ENCODE results near the gene MELTF. TPM values are rescaled to one million over a fixed set of nuclear protein-coding genes. Genes with fewer than 3 reads are reported as not detected.
A peak's percentile ranks its signal among the peaks of the same experiment; 100 is the strongest.

The MELTF gene
- total and polyA plus RNA-seq, 9 of the 15 experiments (the other 6 are each of a cell fraction or from before 2014, with no cell fraction given): 0.35 to 10.5 (median 4.5) TPM

DNA sequence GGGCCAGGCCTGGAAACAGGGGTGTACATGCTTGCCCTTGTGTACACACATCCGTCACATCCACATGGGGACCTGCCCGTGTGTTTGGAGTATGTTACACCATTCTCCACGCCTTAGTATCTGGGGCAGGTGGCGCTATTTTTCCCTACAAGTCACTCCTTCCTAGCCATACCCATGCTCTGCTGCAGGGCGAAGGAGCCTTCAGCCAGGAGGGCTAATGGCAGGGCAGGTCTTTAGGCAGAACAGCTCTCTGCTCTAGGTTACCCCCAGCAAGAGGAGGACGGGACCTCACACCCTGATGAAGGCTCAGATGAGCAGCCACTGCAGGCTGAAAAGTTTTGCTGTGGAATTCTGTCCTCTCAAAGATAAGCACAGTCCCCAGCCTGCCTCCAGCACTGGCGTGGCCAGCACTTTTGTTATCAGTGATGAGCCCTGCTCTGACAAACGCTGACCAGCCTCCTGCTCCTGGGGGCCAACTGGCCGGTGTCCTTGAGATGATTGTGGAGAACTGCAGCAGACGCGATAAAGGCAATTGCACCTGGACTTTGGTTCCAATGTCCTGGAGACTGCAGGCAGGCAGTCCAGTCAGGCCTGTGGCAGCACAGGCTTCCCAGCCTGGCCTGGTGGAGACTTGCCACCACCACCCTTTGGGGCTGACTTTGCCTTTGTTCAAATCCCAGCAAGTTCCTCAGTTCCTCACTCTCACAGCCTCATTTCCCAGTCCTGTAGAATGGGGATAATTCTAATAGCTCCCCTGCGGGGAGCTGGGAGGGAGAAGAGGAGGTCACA is 41.2 kb downstream of the MELTF start (continued):
- no peak for TF ChIP-seq ZC3H11A (IDR thresholded peaks at IDR 0.05; ENCODE audit: low read depth, low read length)
- TF ChIP-seq ZNF3 (CRISPR knock-in tag; IDR thresholded peaks at IDR 0.05): no peak
- peak; percentile 88 for TF ChIP-seq MTA3 (IDR thresholded peaks at IDR 0.05; ENCODE audit: borderline replicate concordance)
- TF ChIP-seq, protein P1, sequence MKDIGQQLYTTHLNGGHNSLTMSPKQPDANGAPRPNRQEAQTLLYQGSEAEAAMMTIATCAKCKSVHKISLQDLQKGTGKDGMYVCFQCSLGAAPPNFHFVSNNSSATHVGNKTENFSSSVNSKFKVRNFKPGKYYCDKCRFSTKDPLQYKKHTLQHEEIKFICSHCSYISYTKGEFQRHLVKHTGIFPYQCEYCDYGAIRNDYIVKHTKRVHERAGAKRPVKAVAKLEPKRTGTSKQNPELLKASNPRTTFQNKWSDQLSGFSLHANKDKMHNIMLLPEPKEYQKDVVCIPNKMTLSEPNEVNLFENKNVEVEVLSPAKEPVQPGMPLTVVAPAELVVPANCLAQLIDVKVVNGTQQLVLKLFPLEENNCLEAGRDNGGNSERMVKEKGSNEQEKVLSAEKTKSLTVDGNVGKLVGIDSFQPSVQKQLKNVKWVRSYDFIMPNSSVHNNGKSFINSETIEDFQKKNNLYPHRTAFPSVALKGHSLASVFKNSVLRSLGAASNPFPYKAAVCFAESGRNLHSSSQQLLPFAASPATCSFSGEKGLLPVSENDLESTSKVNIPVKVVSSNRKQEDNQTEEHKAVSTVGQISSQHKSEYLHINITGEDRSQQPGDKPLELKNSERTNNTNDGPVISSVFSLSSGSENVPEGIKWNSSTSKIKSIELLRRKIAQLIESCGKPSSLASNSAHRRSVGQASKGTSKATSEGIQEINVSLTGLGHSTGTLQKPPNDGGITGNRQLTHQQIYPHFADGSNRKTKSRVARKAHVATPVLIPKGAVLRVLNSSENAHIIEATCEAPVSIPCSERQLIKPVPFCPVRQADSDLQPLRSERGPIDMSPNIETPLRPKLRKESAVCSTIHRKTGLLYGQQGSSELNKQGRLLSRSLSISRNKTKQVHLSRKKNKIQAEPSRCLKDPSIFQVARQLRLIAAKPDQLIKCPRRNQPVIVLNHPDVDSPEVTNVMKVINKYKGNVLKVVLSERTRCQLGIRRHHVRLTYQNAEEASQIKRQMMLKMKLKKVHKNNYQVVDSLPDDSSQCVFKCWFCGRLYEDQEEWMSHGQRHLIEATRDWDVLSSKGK (CRISPR knock-in tag; IDR thresholded peaks at IDR 0.05): no peak
- peak; percentile 16 to 81; a peak in 2 of 4 replicates for TF ChIP-seq UBTF (IDR thresholded peaks at IDR 0.05; ENCODE audit: borderline replicate concordance in 1 of 2, low read depth in 2 of 2, low read length in 2 of 2)
- TF ChIP-seq PPARD (CRISPR knock-in tag; IDR thresholded peaks at IDR 0.05): no peak
- peak in 1 of 2 experiments; percentile 86; a peak in 2 of 4 replicates for TF ChIP-seq ZNF639 (CRISPR knock-in tag; conservative IDR thresholded peaks at IDR 0.05 in 1 of 2, IDR thresholded peaks at IDR 0.05 in 1 of 2)
- TF ChIP-seq ETV5 (CRISPR knock-in tag; IDR thresholded peaks at IDR 0.05; ENCODE audit: low read depth): no peak; the same call in none of the 2 replicates
- TF ChIP-seq, protein P2, sequence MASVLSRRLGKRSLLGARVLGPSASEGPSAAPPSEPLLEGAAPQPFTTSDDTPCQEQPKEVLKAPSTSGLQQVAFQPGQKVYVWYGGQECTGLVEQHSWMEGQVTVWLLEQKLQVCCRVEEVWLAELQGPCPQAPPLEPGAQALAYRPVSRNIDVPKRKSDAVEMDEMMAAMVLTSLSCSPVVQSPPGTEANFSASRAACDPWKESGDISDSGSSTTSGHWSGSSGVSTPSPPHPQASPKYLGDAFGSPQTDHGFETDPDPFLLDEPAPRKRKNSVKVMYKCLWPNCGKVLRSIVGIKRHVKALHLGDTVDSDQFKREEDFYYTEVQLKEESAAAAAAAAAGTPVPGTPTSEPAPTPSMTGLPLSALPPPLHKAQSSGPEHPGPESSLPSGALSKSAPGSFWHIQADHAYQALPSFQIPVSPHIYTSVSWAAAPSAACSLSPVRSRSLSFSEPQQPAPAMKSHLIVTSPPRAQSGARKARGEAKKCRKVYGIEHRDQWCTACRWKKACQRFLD (CRISPR knock-in tag; IDR thresholded peaks at IDR 0.05): peak; percentile 97
- TF ChIP-seq MBD1 (CRISPR knock-in tag; IDR thresholded peaks at IDR 0.05): no peak
- TF ChIP-seq HINFP (tag; conservative IDR thresholded peaks at IDR 0.05; ENCODE audit: low read depth): no peak

Data from K562 (cell line).